ENCODE data around the gene RBM19.

RBM19 gene

GRCh38 chr12:113955109-113955970 lies 10.8 kb downstream of the RBM19 start:
- DNase-seq, result no peak

- DNase-seq, result no peak
Observed at GRCh38 chr12:113954547-113954946, 11.6 kb downstream of the RBM19 start.

GRCh38 chr12:113950873-113951272 lies 15.3 kb downstream of the RBM19 start:
- no peak for DNase-seq

DNA sequence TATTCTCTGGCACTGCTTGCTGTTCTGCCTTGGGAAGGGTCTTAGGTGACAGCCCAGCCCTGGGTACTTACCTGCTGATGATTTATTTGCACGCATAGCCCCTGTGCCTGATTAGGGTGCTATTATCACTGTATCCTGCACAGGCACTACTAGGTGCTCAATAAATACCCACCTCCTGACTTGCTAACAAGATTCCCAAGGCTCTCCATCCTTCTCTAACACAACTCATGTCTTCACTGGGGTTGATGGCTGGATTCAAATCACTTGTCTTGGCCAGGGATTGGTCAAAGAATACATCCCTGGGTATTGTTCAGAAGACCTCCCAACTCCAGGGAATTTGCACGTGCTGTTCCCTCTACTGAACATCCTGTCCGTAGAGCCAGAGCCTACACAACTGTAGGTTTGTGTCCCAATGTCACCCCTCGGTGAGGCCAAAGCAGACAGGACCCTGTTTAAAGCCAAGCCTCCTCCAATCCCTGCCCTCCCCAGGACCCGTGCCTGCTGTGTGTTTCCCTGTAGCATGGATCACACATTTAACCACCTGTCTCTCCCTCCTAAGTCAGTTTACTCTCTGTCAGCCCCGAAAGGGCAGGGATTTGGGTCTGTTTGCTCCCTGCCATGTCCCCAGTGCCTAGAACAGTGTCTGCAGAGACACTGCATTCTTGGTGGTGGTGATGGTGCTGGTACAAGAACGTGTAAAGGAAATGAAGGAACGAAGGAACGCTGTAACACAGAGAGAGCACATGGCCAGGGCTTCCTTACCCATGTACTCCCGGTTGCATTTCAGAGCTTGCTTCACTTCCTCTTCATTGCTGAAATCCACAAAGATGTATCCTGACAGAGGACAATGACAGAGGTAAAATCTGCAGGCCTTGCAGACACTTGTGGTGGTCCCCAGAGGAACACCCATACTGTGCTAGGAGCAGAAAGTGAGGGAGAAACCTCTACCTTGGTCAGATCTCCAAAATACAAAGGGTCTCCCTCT lies 16.5 kb downstream of the RBM19 start:
- DNase-seq, result no peak

DNA sequence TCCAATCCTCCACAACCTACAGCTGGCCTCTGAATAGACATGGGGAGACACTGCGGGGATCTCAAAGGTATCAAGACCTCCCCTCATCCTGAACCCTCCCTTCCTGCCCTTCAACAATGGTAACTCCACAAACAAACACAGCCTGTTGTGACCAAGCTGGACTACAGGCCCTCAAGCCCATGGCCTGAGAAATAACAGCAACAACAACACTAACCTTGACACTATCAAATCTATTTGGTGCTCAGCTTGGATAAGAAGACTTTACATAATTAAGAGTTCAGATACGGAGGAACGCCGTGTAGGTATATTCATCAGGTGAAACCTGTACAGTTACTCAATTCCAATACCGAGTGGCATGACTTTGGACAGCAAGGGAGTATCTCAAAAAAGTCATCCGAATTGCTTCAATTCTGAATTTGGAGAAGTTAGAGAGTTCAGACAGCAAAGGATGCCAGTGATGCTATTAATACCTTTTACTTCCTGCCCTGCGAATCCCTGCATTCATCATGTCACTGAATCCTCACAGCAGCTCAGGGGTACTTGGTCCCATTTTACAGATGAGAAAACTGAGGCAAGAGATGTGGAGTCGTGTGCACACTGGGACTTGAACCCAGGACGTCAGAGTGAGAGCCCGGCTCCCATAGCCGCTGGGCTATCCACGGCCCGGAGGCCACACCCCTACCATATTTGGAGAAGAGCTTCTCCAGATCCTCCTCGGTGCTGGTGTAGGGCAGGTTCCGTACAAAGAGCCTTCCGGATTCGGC lies 17.8 kb downstream of the RBM19 start:
- no peak for DNase-seq

DNA sequence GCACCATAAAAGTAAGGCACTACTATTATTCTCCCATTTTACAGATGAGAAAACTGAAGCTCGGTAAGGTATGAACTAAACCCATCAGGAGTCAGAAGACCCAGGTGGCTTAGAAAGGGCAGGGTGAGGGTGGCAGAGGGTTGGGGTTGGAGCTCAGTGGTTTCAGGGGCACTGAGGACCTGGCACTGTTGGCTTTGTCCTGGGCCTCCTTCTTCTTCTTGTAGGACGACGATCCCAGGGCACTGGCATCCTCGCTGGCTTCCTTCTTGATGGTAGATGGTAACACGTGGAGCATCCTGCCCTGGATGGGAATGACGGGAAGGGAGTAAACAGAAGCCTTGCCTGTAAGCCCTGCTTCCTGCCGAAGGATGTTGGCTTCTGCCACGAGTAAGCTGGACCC lies 19.9 kb downstream of the RBM19 start:
- no peak for DNase-seq

DNA sequence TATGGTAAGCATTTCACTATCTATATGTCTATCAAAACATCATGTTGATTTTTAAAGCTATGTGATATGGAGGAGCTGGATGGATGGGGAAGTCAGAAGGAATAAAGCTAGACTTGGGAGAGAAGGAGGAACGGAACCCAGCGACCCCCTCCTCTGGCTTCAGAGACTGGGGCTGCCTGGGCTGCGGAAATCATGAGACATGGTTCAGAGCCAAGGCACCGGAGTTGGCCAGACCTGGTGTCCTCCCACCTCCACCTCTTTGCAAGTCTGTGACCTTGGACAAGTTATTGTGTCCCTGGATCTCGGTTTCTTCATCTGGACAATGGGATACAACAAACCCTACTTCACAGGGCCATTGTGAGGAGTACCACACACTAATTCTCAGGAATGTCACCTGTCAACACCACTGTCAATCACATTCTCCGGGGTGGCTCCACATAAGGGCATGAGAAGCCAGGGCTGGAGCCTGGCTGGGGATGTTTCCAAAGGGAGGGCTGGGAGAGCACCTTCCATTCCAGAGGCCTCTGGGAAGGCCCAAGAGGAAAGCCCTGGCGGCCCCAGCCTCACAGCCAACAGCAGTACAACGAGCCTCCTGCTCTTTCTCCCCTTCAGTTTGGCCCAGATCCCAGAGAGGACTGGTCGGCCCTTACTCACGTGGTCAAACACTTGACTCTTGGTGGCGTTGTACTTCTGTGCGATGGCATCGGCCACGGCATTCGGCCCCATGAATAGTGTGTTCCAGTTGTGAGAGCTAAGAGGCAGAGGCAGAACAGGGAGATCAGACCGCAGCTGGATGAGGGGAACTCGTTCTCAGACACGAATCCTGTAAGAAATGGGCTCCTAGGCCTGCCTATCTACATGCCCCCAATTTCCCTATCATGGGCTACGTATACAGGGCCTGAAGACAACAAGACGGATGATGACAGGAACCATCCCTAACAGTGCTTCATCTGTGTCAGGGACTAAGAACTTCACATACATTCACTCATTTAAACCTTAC lies 20.7 kb downstream of the RBM19 start:
- no peak for DNase-seq

DNA sequence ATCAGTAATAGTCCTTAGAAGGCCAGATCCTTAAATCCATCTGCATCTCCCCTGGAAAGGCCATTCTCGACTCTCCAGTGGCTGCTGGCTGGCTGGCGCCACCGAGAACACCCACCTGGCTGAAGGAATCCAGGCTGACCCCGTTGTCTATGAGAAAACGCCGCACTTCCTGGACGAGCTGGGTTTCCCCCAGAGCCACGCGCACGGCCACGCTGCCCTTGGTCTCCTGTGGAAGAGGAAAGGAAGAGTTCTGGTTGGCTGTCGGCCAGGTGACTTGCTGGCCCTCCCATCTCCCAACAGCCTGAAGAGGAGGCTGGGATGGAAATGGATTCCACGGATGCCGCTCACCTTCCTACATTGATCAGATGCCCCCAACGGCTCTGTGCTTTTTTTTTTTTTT lies 23.9 kb downstream of the RBM19 start:
- DNase-seq, result no peak

GRCh38 chr12:113941208-113941486 lies 25.0 kb downstream of the RBM19 start:
- no peak for DNase-seq

DNA sequence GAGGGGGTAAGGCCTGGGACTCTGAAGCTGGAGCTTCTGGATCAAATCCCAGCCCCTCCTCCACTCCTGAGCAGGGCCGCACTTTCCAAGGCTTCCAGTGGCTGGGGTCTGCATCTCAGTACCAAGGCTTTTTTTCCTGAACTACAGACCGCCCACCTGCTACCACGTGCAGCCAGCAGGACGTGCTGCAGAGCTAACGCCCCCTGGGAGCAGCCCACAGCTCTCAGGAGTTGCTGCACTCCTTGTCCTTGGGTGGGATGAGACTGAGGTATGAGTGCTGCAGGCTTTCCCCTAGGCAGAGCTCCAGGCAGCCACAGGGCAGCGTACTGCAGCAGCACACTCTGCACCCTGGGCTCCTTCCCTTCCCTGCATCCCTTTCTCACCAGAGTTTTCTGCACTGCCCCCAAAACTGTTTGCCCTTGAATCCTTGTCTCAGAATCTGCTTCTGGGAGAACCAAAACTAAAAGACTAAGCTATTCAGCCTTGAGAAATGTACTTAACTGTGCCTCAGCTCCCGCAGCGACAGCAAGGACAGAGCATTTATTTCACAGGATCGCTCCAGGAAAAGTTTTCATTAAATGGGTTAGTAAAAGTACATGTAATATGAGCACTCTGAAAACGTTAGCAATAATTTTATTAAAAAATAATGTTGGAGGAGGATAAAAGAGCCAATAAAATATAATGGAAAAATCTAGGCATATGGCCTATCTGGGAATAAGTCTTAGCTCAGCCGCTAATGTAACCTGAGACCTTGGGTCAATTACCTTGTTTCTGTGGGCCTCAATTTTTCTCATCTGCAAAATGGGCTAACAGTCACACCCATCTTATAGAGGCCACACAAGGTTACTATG lies 25.5 kb downstream of the RBM19 start:
- no peak for DNase-seq

DNA sequence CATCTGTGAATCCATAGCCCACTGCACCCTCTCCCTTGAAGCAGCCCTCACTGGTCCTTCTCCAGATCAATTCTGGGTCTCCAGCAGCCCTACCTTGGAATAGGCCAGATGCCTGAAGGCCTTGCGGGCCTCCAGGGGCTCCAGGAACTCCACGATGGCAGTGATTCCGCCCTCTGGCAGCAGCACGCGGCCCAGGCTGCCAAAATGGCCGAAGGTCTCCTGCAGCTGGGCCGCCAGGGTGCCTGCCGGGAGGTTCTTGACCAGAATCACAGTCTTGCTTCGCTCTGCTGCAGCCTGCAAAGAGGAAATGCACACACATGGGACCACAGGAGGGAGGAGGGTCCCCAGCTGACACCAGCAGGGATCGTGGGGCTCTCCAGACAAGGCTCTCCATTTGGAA lies 26.3 kb downstream of the RBM19 start:
- no peak for DNase-seq

- no peak for DNase-seq
Observed at GRCh38 chr12:113938471-113938870, 27.7 kb downstream of the RBM19 start.

DNA sequence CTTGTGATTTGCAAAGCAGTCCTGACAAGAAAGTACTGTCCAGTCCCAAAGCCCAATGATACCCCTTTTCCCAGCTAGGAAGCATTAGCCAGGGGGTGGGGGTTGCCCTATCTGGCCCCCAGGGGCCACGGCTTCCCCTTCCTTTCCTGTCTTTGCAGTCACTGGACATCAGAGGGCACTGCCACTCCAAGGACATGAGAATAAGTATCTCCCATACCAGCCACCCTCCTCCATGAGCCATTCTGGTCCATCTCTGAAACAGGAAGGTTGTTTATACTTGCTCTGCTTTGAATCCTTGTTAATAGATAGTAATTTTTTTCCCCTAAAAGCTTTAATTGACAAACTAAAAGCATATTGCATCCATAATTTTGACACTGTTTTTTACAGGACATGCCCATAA lies 29.7 kb downstream of the RBM19 start:
- no peak for DNase-seq

- DNase-seq, result no peak
Observed at GRCh38 chr12:113935459-113935858, 30.7 kb downstream of the RBM19 start.

- no peak for DNase-seq
Observed at GRCh38 chr12:113934946-113935345, 31.2 kb downstream of the RBM19 start.

DNA sequence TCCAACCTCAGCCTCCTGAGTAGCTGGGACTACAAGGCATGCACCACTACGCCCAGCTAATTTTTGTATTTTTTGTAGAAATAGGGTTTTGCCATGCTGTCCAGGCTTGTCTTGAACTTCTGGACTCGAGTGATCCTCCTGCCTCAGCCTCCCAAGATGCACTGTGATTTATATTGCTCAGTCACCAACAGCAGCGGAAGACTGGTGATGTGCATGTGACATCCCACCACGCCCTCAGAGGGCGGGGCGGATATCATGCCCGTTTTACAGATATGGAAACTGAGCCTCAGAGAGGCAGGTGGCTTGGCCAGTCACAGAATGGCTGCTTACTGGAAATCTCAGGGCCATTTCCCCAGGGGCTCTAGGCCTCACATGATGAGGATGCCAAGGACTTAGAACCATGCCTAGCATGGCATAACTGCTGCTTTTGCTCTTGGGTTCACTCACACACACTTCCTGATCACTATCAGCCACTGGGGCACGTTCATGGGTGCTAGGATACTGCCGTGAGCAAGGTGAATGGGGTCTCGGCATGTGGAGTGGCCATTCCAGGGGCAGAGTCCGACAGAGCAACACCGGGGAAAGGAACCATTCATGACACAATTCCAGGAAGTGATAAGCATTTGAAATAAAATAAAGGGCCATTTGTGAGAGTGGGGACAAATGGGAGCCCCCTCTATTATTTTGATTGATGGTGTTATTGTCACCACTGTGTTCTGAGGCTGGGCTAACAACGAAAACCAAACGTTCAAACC lies 31.9 kb downstream of the RBM19 start:
- no peak for DNase-seq

GRCh38 chr12:113933201-113933786 lies 32.8 kb downstream of the RBM19 start:
- no peak for DNase-seq

GRCh38 chr12:113932381-113933196 lies 33.5 kb downstream of the RBM19 start:
- DNase-seq, result no peak

GRCh38 chr12:113931517-113931916 lies 34.6 kb downstream of the RBM19 start:
- no peak for DNase-seq

Measured in CD4-positive, alpha-beta T cell treated with Interleukin-6 for 4 hours (primary cell).